Measurements from ENCODE around the gene AGPAT4. TPM values are rescaled to one million over a fixed set of nuclear protein-coding genes. Genes with fewer than 3 reads are reported as not detected.

The AGPAT4 gene
- total RNA-seq, 1 experiment from 2014 or later, result 15.5 TPM

DNA sequence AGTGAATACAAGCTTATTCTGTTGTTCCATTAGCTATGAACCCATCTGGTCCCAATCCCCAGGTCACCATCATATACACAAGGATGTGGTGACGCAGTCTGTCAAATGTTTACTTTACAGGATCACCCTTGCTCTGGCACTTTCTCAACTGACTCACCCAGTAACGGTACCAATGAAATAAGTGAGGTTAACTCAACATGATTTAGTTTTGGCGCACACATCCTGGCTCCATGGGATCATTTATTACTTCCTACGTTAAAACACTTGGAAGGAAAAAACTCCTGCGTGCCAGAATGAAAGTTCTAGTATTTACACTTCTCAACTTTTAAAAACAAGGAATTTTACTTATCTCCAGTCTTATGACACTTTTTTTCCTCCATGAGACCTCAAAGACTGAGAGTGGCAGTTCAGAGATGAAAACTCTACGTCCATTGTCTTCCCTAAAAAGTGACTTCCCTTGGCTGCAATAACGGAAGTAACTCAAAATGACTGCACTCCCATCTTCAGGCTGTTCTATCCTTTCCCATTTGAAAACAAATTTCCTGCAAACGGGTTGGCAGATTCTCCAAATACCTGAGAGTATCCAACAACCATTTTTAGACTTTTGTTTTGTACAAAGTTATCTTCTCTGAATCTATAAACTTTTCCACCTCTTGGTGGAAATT is 15.9 kb downstream of the AGPAT4 start:
- CTCF ChIA-PET, result no interaction called here
- Histone ChIP-seq H3K4me2 (ENCODE audit: low read length) (no peak overlapping the region), H3K4me3 (replicated peaks in 1 of 2; ENCODE audit: low read depth in 1 of 2, low read length in 2 of 2) (no peak overlapping the region), H3K27ac (ENCODE audit: low read depth, low read length) (no peak overlapping the region), H4K20me1 (ENCODE audit: insufficient read depth) (no peaks in the 10 kb centered on the region), H3K4me1 (ENCODE audit: control insufficient read depth in 1 of 2, insufficient read depth in 2 of 2, low read length in 2 of 2) (peaks cover 0 to 7% of the 10 kb centered on the region in 2 experiments; a peak in 1 of 4 replicates), H3K9me3 (ENCODE audit: control insufficient read depth in 1 of 2, insufficient read depth in 1 of 2, low read depth in 1 of 2, low read length in 2 of 2) (no peaks in the 10 kb centered on the region), H3K36me3 (ENCODE audit: control insufficient read depth in 1 of 2, insufficient read depth in 2 of 2, low read length in 2 of 2) (no peaks in the 10 kb centered on the region), H3K9me2 (ENCODE audit: insufficient read depth) (no peaks in the 10 kb centered on the region), H3K79me2 (ENCODE audit: insufficient read depth, low read length) (no peaks in the 10 kb centered on the region), H3K9ac (ENCODE audit: low read length) (no peak overlapping the region), H2AFZ (ENCODE audit: low read depth, low read length, poor library complexity, severe bottlenecking) (no peak overlapping the region), H3K27me3 (ENCODE audit: insufficient read depth, low read length) (no peaks in the 10 kb centered on the region)
- RAD21 ChIA-PET (ENCODE audit: low non-redundant PET in 1 of 2, low total read pairs in 2 of 2, uncharacterized antibody in 2 of 2, unreplicated experiment in 2 of 2), result no interaction called here
- no peak for DNase-seq (ENCODE audit: low read depth, low spot score)
- POLR2A ChIA-PET, result no interaction called here
- intact Hi-C loops (cut with micrococcal nuclease), result no loop called here
- no peak for ATAC-seq
- no peak for TF ChIP-seq ZFX (IDR thresholded peaks at IDR 0.05)
- no peak for TF ChIP-seq RAD21 (IDR thresholded peaks at IDR 0.05; ENCODE audit: low read depth)
- TF ChIP-seq CBX3 (IDR thresholded peaks at IDR 0.05; ENCODE audit: low read depth), result no peak
- TF ChIP-seq, protein P1, sequence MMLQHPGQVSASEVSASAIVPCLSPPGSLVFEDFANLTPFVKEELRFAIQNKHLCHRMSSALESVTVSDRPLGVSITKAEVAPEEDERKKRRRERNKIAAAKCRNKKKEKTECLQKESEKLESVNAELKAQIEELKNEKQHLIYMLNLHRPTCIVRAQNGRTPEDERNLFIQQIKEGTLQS (IDR thresholded peaks at IDR 0.05), result no peak
- TF ChIP-seq SP1 (IDR thresholded peaks at IDR 0.05; ENCODE audit: low read depth), result no peak
- no peak for TF ChIP-seq CTCF (IDR thresholded peaks at IDR 0.05 in 2 of 3, conservative IDR thresholded peaks at IDR 0.05 in 1 of 3; ENCODE audit: borderline replicate concordance in 1 of 3, insufficient read depth in 1 of 3, low read depth in 2 of 3, low read length in 2 of 3)
- TF ChIP-seq POLR2A (IDR thresholded peaks at IDR 0.05; ENCODE audit: borderline replicate concordance, extremely low read depth, insufficient read depth, insufficient read length), result no peak
- no peak for TF ChIP-seq FOSL1 (IDR thresholded peaks at IDR 0.05; ENCODE audit: low read depth)
- no peak for TF ChIP-seq ELF1 (IDR thresholded peaks at IDR 0.05; ENCODE audit: borderline replicate concordance, low read depth)
- TF ChIP-seq YY1 (IDR thresholded peaks at IDR 0.05; ENCODE audit: extremely low read depth, insufficient replicate concordance, low read depth, low read length), result no peak
- TF ChIP-seq SRF (IDR thresholded peaks at IDR 0.05; ENCODE audit: low read depth), result no peak
- TF ChIP-seq TCF7L2 (IDR thresholded peaks at IDR 0.05; ENCODE audit: borderline replicate concordance, extremely low read depth, insufficient read depth, insufficient read length), result no peak
- TF ChIP-seq EZH2phosphoT487 (IDR thresholded peaks at IDR 0.05; ENCODE audit: borderline replicate concordance), result no peak
- no peak for TF ChIP-seq SIN3A (IDR thresholded peaks at IDR 0.05; ENCODE audit: low read depth)
- no peak for TF ChIP-seq ZBTB33 (IDR thresholded peaks at IDR 0.05; ENCODE audit: extremely low read depth, insufficient replicate concordance, low read length)
- no TSS peak for BruUV-seq (replicated peaks)

All from HCT116 (cell line).